CMK (cell line): ENCODE measurements around the gene ATPAF1.
A peak's percentile ranks its signal among the peaks of the same experiment; 100 is the strongest.

Experiments used
- DNase-seq: peaks from one replicate; pipeline ENCODE4 v3.0.0-alpha.2; 2010; ENCODE audit warnings: low read depth

ATPAF1 gene

DNA sequence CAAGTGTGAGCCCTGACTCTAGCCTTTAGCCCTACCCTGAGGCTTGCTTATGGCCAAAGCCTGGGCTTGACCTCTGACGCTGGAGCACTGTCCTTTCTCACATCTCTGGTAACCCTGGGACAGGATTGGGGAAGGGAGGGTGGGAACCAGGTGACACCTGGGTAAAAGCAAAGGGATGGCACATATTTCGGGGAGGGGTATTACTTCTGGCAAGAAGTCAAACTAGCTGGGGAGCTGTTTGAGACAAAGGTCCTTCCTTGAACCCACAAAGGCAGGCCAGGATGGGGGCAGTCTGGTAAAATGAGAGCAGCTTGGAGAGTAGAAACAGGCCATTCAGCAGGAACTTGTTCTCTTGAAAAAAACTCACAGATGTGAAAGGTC lies 53.6 kb downstream of the ATPAF1 start:
- no peak for DNase-seq

DNA sequence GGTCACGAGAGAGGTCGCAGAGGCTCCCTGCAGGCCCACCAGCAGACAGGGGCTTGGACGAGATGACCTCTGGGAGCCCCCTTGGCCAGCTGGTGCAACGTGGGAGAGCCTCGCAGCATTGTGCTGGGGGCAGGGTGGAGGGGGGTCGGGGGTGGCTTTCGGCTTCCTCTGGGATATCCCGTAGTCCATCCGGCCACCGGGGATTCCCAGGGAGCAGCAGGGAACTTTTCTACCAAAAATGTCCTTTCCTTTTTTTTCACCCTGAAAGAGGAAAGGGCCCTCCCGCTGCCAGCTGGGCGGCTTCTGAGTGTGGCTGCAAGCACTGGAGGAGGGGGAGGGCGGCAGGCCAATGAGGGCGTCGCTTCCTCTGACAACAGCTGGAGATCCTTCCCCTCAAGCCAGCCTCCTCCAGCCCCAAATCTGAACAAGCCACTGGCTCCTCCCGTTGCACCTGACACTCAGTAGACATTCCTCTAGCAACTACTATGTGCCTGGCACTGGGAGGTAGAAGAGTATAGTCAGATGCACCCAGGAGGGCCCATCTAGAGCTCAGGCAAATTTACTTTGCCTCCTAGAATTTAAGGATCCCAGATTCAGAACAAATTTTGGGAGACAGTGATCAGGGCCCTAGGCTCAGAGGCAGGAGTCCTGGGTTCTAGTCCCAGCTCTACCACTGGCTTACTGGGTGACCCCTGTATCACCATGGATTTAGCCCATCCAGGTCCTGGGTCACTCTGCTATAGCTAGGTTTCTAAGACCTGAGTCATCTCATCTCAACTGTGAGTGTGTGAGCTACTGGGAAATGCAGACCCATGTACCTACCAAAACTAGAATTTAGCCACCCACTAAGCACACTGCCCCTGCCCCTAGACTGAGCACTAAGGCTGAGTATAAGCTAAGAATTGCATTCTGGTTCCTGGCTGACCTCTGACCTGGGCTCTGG lies 54.2 kb downstream of the ATPAF1 start:
- DNase-seq: peak; percentile 63

DNA sequence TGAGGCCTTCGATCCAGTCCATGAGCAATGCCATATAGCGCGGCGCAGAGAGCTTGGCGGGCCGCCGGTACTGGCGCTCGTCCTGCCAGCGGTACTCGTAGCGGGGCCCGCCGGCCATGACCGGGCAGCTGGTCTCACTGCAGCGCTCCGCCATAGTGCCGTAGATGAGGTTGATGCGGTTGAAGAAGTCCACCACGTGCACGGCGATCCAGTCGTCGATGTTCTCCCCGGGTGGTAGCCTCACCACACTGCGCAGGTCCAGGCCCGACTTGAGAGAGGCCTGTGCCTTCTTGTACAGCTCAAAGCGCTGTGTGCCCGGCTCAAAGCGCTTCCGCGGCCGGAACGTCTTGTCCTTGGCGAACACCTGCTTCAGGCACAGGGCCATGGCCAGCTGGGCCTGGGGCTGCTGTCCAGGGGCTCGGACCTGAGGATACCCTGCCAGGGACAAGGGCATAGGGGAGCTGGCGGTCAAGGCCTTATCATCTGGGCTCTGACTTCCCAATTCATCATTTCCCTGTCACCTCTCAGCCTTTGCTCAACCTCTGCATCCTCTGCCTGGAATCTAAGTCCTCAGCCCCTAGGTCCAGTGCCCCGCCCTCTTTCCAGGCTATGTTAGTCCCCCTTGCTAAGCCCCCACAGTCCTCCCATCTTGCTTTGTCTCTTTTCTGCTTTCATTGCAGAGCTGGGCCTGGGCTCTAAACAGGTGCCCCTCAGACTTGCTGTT lies 55.1 kb downstream of the ATPAF1 start:
- no peak for DNase-seq

DNA sequence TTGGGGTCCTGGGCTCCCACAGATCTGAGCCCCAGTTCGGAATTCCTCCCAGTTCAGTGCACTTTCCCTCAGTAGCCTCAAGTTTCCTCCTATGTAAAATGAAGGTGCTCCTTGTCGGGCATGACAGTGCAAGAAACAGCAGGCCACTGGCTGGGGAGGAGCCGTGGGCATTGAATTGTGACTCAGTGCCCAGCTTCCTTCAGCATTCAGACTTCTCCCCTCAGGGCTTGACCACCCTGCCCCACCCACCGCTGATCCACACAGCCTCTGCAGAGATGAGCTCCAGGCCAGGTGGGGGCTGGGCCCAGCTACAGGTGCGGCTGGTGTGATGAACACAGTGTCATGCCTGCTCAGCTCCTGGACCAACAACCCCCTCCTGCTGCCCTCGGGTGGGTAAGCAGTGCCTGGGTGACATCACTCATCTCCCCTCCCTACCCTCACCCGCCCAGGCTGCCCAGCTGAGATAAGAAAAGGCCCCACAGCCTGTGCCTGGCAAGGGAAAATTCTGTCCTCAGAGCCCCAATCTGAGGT lies 56.4 kb downstream of the ATPAF1 start:
- DNase-seq: no peak

DNA sequence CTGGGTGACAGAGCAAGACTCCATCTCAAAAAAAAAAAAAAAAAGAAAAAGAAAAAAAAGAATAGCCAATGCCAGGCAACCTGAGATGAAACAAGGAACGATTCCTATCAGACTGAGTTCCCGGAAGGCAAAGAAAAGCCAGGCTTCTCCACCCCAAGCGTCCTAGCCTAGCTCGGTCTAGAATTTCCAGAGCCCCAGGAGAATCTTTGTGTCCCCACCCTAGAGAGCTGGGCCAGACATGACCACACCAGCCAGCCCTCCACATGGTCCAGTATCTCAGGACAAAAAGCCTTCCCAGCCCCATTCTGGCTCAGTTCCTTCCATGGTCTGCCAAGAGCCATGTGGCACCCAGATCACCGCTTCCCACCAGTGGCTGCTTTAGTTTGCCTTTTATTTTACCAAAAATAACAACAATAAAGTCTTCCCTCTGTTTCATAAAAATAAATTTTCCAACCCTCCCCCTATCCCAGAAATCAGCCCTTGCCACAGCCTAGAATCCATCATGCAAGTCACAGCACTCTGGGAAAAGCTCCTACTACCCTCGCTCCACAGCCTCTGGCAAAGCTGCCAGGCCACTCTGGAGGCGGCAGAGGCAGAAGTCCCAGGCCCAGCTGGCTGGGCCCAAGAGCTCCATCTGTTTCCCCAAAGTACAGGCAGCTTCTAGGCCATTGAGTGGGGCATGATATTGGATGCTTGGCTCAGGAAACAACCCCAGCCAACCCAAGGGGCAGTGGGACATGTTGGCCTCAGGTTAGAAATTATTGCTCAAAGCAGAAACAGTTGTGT lies 60.6 kb downstream of the ATPAF1 start:
- DNase-seq: no peak

DNA sequence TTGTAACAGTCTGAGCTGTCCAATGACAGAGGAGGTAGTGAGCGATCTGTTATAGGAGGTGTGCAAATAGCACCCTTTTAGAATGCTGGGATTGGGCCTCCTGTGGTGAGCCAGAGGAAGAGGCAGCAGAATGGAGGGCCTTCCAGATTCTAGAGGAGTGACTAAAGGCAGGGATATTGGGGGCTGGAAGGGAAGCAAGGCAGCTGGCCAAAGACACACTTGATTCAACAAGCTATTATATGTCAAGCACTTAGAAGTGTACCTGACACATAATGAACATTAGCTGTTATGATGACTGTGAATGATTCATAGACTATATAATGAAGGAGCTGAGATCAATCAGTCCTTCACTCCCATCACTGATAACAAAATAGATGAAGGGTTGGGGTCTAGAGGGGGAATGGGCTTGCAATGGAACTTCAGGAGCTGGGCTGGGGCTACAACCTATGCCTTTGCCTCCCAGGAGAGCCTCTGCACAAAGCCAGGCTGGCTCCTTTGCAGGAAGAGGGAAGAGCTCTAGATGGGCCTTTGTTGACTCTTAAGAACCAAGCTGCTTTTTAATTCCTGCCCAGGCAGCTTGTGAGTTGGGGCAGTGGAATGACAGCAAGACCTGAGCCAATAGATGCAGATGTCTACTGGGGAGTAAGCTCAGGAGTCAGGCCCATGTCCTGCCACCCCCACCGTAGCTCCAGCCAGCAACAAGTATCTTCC lies 61.8 kb downstream of the ATPAF1 start:
- DNase-seq: no peak

DNA sequence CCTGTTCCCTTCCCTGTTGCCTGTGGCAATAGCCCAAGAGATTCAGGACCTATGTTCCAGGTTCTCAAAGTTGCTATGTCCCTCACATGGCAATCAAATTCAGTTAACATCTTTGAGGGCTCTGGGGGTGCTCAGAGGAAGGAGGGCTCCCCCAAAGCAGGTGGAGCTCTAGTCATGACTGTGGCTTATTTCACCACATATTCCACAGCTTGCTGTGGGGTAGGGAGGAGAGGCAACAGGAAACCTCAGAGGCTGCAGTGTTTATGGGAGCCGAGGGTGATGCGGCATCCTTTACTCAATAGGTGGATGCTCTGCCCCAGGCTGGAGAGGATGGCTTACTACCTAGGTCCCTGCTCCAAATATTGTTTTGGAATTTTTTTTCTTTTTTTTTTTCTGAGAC lies 62.9 kb downstream of the ATPAF1 start:
- no peak for DNase-seq

DNA sequence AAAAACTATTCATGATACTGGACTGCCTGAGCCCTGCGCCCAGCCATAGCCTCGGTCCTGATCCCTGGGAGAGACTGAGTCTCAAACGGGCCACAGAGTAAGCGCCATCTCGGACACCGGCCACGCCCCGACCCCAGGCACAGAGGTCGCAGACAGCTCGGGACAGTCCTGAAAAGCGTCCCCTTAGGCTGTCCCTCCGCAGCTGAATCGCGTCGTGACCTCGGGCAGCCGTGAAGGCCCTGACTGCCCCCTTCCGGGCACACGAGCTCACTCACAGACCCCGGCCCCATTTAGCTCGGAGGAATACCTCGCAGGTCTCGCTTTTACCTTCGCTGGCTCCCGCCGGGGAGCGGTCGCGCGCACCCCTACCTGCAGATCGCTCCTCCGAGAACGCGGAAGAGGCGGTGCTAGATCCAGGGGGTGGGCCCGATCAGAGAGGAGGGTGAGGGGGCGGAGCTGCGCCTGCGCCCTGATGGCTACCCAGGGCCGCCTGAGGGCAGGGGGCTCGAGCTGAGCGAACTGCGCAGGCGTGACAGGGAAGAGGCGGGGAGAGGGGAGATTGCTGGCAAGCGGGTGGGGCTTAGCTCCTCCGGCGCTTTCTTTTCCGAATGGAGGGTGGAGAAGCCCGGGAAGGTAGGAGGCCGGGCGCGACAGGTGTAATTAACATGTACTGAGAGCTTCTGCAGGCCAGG lies 64.2 kb downstream of the ATPAF1 start, which contains the start of gene MKNK1:
Gene MKNK1, minus strand, starts transcription at position 411 of the 692 bp plus-strand sequence. CDS start 20,941 bp downstream, outside the sequence.
- peak; percentile 96 for DNase-seq

DNA sequence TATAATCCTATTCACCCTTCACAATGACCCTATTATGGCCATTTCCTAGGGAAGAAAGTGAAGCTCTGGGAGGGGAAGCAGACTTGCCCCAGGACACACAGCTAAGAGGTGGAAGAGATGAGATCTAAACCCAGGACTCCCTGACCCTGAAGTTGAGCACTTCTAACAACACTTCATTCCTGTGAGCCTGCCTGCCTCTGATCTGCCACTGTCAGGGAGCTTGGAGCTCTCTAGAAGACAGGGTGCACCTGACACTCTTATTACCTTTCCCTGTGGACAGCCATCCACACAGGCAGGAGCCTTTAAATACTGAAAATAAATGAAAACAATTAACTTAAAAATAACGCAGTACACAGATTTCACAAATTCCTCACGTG lies 64.7 kb downstream of the ATPAF1 start:
- no peak for DNase-seq

DNA sequence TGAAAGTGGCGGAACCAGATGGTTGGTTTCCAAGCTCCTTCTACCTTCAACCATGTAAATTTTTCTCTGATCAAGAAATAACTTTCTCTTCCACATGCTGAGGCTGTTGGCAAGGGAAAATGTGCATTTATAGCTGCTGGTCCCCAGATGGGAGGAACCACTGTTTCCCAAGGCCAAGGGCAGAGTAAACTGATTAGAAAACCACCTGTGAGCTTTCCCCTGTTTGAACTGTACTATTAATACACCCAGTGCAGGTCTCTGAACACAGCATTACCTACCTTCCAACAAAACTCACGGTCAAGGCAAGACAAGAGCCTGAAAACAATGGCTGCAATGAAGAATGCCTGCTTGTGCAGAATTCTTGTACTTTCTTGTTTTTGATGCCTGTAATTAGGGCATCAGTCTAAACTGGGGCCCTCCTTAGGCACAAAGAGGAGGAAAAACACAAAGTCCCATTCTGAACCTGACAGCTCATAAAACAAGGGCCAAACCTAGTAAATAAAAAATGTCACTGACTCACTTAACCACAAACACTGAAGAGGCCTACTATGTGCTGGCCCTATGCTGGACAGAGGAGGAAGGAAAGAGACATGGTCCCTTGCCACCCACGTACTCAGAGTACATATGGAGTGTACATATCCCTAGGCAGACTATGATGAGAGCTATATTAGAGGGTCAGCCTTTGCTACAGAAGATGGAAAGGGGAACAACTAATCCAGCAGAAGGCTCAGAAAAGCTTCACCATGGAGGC lies 66.7 kb downstream of the ATPAF1 start:
- no peak for DNase-seq

DNA sequence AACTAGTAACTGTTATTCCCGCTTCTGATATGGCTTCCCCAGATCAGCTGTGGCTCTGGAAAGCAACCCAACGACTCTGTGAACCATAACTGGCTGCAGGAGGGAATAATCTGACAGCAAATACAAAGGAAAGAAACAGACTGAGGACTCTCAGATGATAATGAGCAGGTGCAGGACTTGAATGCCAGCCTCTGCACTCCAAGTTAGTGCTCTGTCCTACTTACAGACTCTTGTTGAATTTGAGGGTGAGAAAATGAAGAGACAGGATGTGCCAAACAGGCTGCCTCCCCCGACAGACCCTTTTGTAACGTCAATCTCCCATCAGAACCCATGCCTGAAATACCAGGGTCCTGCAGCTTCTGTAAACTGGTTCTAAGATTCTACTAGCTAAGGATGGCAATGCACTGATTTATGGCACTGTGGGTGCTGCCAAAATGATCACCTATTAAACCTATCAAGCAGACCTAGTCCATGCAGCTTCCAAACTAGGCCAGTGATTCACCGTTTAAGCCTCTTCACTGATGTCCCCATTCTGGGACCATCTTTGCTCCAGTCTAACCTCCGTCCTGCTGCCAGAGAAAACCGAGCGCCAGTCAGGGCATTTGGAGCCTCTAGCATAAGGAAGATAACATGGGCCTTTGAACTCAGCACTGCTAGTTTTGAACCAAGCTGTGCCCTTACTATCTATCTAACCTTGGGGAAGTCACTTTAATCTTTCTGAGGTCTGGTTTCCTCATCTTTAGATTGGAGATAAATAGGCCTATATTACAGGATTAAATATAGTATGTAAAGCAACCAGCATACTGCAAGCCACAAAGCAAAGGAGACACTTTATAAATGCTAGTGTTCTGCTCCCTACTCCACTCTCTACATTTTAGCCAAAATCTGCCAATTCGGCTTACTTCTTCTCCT lies 68.8 kb downstream of the ATPAF1 start:
- no peak for DNase-seq

DNA sequence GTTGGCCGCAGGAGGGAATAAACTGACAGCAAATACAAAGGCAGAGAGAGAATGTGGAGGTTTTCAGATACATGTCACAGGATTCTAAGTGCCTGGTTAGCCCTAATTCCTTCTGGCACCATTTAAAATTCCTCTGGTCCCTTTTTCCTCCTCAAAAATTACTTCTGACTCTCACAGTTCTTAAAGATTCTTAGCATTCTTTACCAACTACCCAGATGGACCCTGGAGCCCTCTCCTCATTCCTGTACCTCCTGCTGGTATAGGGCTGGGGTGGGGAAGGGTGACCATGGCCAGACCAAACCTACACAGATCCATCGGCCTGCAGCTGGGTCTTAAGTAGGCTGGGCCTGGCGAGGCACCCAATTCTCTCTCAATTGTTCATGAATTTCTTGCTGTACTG lies 71.3 kb downstream of the ATPAF1 start:
- no peak for DNase-seq

DNA sequence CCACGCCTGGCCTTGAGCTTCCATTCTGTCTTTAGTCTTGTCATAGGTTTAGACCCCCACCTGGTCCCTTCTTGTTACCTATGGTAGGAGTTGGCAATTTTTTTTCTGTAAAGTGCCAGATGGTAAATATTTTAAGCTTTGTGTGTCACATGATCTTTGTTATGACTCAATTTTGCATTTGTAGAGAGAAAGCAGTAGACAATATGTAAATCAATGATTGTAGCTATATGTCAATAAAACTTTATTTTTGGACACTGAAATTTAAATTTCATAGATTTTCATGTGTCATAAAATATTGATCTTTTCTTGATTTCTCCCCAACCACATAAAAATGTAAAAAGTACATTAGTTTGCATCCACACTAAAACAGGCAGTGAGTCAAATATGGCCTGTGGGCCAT lies 72.1 kb downstream of the ATPAF1 start:
- DNase-seq: no peak

DNA sequence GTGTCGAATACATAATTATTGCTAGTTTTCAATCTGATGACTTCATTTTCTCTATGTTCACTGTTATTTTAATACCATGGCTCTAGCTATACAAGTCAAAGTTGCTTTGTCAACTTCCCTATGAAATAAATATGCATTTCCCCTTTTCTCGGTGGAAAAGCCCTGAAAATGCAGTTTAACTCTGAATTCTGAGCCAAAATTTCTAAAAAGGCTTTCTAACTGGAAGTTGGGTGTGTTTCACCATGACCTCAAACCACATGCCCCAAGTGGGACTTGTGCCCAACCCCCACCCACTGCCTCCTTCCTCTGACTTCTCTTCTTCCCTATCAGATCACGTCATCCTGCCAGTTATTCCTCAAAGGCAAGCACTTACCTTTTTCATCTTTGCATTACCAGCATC lies 73.0 kb downstream of the ATPAF1 start:
- peak; percentile 81 for DNase-seq

DNA sequence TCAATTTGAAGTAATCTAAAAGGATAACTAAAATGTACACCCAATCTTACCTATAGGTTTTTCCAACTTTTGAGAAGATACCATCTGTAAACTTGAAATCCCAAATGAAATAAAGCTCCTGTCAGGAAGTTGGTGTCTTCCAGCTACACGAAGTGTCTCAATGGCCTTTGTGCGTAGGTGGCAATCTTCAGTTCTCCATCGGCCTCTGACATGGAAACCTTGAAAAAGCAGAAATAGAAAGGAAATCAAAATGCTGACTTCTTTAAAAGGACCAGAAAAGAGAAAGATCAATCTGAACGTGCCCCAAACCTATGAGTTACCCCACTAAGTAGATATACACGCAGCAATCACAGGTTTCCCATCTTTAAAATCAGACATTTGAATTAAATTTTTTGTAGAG lies 74.1 kb downstream of the ATPAF1 start:
- no peak for DNase-seq

DNA sequence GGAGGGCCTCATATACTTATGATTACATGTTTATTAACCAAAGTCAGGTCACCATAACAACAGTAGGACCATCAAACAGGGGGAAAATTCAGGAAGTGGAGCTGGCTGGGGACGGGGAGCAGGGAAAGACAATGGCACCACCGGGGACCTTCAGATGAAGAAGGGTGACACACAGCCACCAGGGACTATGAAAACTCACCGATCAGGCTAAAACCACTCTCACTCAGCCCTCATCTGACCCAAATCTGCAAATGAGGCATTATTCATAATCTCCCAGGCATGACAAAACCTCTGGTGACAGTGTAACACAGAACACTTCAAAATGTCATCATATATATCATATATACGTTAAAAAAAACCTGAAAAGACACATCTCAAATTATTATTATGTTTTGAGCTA lies 75.3 kb downstream of the ATPAF1 start:
- DNase-seq: no peak

DNA sequence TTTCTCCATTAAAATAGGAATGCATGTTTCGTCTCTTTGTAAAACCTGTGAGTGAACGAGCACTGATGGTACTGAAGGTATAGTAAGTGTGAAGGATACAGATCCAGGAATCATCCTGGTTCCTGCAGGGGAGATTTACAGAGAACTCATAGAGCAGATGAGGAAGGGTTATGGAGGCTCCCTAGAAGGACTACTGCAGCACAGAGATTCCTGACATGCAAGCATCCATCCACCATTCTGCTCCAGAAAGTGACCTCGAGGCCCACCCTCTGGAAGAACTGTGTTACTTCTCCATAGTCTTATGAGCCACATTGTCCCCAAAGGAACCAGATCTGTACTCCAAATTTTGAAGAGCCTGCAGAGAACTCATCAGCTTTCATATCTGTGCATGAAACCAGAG lies 78.6 kb downstream of the ATPAF1 start:
- no peak for DNase-seq

DNA sequence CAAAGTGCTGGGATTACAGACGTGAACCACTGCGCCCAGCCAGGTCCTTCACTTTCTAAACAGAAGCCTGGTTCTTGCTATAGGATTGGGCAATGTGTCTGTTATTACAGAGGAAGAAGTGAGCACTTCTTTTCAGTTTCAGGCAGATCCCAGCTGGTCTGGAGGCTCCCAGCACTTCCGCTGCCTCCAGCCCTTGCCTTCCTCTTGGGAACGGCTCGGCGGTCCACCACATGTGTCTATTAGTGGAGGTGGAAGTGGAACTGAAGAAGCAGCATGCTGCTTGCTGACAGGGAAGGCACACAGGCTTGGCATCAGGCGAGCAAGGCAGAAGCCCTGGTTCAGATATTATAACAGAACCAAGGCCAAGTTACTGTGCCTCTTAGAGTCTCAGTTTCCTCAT lies 81.1 kb downstream of the ATPAF1 start:
- DNase-seq: no peak

DNA sequence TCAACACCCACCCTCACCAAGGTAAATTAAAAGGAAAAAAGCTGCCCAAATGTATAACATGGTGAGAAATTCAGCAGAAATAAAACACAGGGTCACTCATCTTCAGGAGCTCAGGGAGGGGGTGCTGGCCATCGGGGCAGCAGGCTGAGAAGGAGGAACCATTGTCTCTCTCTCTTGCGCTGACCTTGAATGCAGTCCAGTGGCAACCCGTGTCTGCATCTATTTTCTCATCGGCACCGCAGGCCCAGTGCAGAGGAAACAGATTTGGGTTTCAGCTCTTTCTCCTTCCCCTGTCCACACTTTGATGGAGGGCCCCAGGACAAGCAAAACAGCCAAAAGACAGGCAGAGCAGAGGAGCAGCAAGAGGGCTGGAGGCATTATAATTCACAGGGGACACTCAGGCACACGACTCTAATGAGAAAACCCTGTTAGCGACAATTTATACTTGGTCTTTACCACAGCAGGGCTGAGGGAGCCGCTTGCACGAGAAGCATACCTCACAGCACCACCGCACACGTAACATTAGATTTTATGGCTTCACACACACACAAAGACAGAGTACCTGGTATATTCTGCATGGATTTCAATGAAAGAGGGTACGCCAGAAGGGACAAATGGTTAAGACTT lies 82.7 kb downstream of the ATPAF1 start:
- no peak for DNase-seq
